CD4-positive, alpha-beta memory T cell (primary cell): ENCODE measurements around the gene LIN7C. TPM values are rescaled to one million over a fixed set of nuclear protein-coding genes. Genes with fewer than 3 reads are reported as not detected.

Experiments
- CTCF ChIA-PET: fragments of 350-600 bp; sonication (Branson Sonifier 250); formaldehyde crosslinking; loops from one replicate; lab custom pipeline; 2021; ENCODE audit warnings: inconsistent platforms; ENCODE audit not compliant: partially characterized antibody; lab: Charles Lee
- POLR2A ChIA-PET: fragments of 350-600 bp; sonication (Branson Sonifier 250); formaldehyde crosslinking; loops from one replicate; lab custom pipeline; 2021; ENCODE audit not compliant: partially characterized antibody; lab: Charles Lee
- DNase-seq, 5 donors: peaks; one replicate each; pipeline versions ENCODE4 v3.0.0 to v3.0.0-alpha.2; 2020 to 2022; ENCODE audit warnings: mixed read lengths in 1 of 5
- H3K27ac ChIP-seq: one replicate; pipeline ENCODE4 v1.7.0; 2013; ENCODE audit warnings: low read depth, low read length
- H3K27me3 ChIP-seq: 2 replicates; pipeline ENCODE4 v1.7.0; 2013; ENCODE audit warnings: mild to moderate bottlenecking, low read length, moderate library complexity; ENCODE audit not compliant: insufficient read depth
- H3K36me3 ChIP-seq: 2 replicates; pipeline ENCODE4 v1.7.0; 2013; ENCODE audit warnings: mild to moderate bottlenecking, low read length, moderate library complexity; ENCODE audit not compliant: insufficient read depth
- H3K4me1 ChIP-seq: 2 replicates; pipeline ENCODE4 v1.7.0; 2013; ENCODE audit warnings: mild to moderate bottlenecking, low read length, moderate library complexity; ENCODE audit not compliant: insufficient read depth
- H3K4me3 ChIP-seq, 2 donors: one replicate each; pipeline ENCODE4 v1.7.0; 2013; ENCODE audit warnings: low read length in 2 of 2, mild to moderate bottlenecking in 1 of 2
- H3K9me3 ChIP-seq, 2 donors: one replicate each; pipeline ENCODE4 v1.7.0; 2013; ENCODE audit warnings: low read length in 2 of 2, control low read depth in 1 of 2; ENCODE audit not compliant: control insufficient read depth in 1 of 2
- H3K27ac Mint-ChIP-seq, 7 donors: one replicate each; pipeline ENCODE4 v1.8.0; 2020 to 2021; ENCODE audit warnings: mixed read lengths in 7 of 7, mild to moderate bottlenecking in 6 of 7, inconsistent platforms in 3 of 7, moderate library complexity in 3 of 7
- H3K27me3 Mint-ChIP-seq, 2 donors: one replicate each; pipeline ENCODE4 v1.8.0; 2020 to 2021; ENCODE audit warnings: mixed read lengths in 2 of 2
- H3K36me3 Mint-ChIP-seq, 2 donors: one replicate each; pipeline ENCODE4 v1.8.0; 2020 to 2021; ENCODE audit warnings: mixed read lengths in 2 of 2, inconsistent platforms in 1 of 2, mild to moderate bottlenecking in 1 of 2
- H3K4me1 Mint-ChIP-seq, 4 donors: one replicate each; pipeline ENCODE4 v1.8.0; 2020 to 2021; ENCODE audit warnings: mixed read lengths in 4 of 4, mild to moderate bottlenecking in 1 of 4
- H3K4me3 Mint-ChIP-seq, 8 donors: one replicate each; pipeline ENCODE4 v1.8.0; 2020 to 2021; ENCODE audit warnings: mixed read lengths in 8 of 8, mild to moderate bottlenecking in 7 of 8, moderate library complexity in 6 of 8, inconsistent platforms in 3 of 8
- H3K9me3 Mint-ChIP-seq, 8 donors: one replicate each; pipeline ENCODE4 v1.8.0; 2020 to 2021; ENCODE audit warnings: mixed read lengths in 8 of 8, mild to moderate bottlenecking in 5 of 8, inconsistent platforms in 3 of 8, moderate library complexity in 1 of 8
- intact Hi-C: fragments of 100-400 bp; cut with micrococcal nuclease; formaldehyde crosslinking; loops from one replicate; pipeline ENCODE4 v1.15.1; 2023
- polyA plus RNA-seq, 2 donors: library from polyadenylated mRNA; unstranded; fragments of 300-500 nt; fragmentation: Illumina TruSeq; gene quantifications; one replicate each; pipeline ENCODE4 v1.2.3, GENCODE V29; 2021
- total RNA-seq, 2 experiments: library from RNA; stranded (reverse); gene quantifications; one replicate each; pipeline ENCODE4 v1.2.3, GENCODE V29; 2021

The LIN7C gene
- total and polyA plus RNA-seq, 4 experiments from 2014 or later = 16.4 to 31.8 (median 24.3) TPM

GRCh38 chr11:27482793-27483192, 23.8 kb downstream of the LIN7C start:
- peaks cover 0 to 4% (median under 1%) of the 10 kb centered on the region in 4 donors for H3K4me1 Mint-ChIP-seq
- no peaks in the 10 kb centered on the region for H3K27me3 Mint-ChIP-seq
- DNase-seq = no peak
- Histone ChIP-seq H3K4me3 (no peak overlapping the region), H3K36me3 (no peaks in the 10 kb centered on the region), H3K27ac (no peak overlapping the region), H3K27me3 (no peaks in the 10 kb centered on the region), H3K4me1 (no peaks in the 10 kb centered on the region), H3K9me3 (no peaks in the 10 kb centered on the region)
- H3K27ac Mint-ChIP-seq = no peak overlapping the region
- H3K9me3 Mint-ChIP-seq = no peaks in the 10 kb centered on the region
- ChIA-PET POLR2A (no interaction called here), CTCF (interaction anchor here (6.6 to 9.5 kb wide), 2 partner anchors 16 to 297 kb away, joined by 100 to 116 read pairs; no protein-coding TSS in a partner anchor)
- intact Hi-C loops = no loop called here
- H3K36me3 Mint-ChIP-seq = no peaks in the 10 kb centered on the region
- H3K4me3 Mint-ChIP-seq = peak overlapping the region in 1 of 8 donors; percentile 69

- no peak for DNase-seq
- Mint-ChIP-seq H3K27me3 (no peaks in the 10 kb centered on the region), H3K4me1 (peaks cover 0 to 4% (median under 1%) of the 10 kb centered on the region in 4 donors), H3K27ac (no peak overlapping the region), H3K9me3 (no peaks in the 10 kb centered on the region), H3K36me3 (no peaks in the 10 kb centered on the region), H3K4me3 (no peak overlapping the region)
- Histone ChIP-seq H3K4me1 (no peaks in the 10 kb centered on the region), H3K36me3 (no peaks in the 10 kb centered on the region), H3K4me3 (no peak overlapping the region), H3K9me3 (no peaks in the 10 kb centered on the region), H3K27ac (no peak overlapping the region), H3K27me3 (no peaks in the 10 kb centered on the region)
- POLR2A ChIA-PET = no interaction called here
- CTCF ChIA-PET = interaction anchor here (6.6 to 9.5 kb wide), 2 partner anchors 17 to 297 kb away, joined by 100 to 116 read pairs; no protein-coding TSS in a partner anchor
- intact Hi-C loops = no loop called here
Measured at GRCh38 chr11:27481992-27482391, 24.6 kb downstream of the LIN7C start.

- Mint-ChIP-seq H3K27me3 (no peaks in the 10 kb centered on the region), H3K36me3 (no peaks in the 10 kb centered on the region), H3K4me1 (peaks cover 2 to 7% (median 3%) of the 10 kb centered on the region in 4 donors), H3K27ac (no peak overlapping the region), H3K9me3 (no peaks in the 10 kb centered on the region), H3K4me3 (no peak overlapping the region)
- POLR2A ChIA-PET = no interaction called here
- Histone ChIP-seq H3K4me1 (peaks cover 6% of the 10 kb centered on the region), H3K27ac (no peak overlapping the region), H3K27me3 (no peaks in the 10 kb centered on the region), H3K36me3 (no peaks in the 10 kb centered on the region), H3K4me3 (no peak overlapping the region), H3K9me3 (no peaks in the 10 kb centered on the region)
- intact Hi-C loops = no loop called here
- no peak for DNase-seq
- CTCF ChIA-PET = no interaction called here
Measured at GRCh38 chr11:27477831-27478230, 28.7 kb downstream of the LIN7C start.

DNA sequence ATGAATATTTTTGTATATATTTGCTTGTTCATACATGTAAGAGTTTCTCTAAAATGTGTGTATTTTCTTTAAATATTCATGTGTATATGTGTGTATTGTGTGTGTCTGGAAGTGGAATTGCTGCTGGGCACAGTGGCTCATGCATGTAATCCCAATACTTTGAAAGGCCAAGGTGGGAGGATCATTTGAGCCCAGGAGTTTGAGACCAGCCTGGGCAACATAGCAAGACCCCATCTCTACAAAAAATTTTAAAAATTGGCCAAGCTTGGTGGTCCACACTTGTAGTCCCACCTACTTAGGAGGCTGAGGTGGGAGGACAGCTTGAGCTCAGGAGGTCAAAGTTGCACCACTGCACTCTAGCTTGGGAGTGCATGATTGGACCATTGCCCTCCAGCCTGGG, 29.3 kb downstream of the LIN7C start:
- ChIA-PET POLR2A (no interaction called here), CTCF (no interaction called here)
- no peak for DNase-seq
- peaks cover 0 to 3% of the 10 kb centered on the region in 2 donors for H3K36me3 Mint-ChIP-seq
- no peak overlapping the region for H3K27ac ChIP-seq
- H3K36me3 ChIP-seq = no peaks in the 10 kb centered on the region
- no peak overlapping the region for H3K4me3 ChIP-seq
- H3K27ac Mint-ChIP-seq = no peak overlapping the region
- H3K4me3 Mint-ChIP-seq = no peak overlapping the region
- H3K9me3 ChIP-seq = no peaks in the 10 kb centered on the region
- H3K27me3 ChIP-seq = no peaks in the 10 kb centered on the region
- intact Hi-C loops = no loop called here
- peaks cover 6% of the 10 kb centered on the region for H3K4me1 ChIP-seq
- H3K27me3 Mint-ChIP-seq = peaks cover 0 to 3% of the 10 kb centered on the region in 2 donors
- H3K4me1 Mint-ChIP-seq = peaks cover 4 to 11% (median 7%) of the 10 kb centered on the region in 4 donors
- no peaks in the 10 kb centered on the region for H3K9me3 Mint-ChIP-seq

DNA sequence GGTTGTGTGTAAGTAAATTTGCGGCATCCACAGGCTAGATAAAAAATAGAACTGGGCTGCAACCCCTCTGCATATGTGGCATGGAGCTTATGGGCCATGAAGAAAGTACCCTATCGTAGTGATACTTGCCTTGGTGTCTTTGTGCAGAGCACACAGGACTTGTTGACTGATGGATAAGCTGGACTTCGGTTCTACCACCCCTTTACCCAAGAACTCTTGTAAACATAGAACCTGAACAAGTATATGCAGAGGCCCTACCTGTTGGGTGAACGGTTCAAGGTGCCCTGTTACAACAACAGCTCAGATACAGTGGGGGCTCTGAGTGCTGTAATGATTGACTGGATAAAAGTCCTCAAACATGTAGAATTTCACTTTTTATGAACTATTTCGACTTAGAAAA, 30.9 kb downstream of the LIN7C start:
- DNase-seq = no peak
- no peaks in the 10 kb centered on the region for H3K36me3 ChIP-seq
- no peak overlapping the region for H3K4me3 ChIP-seq
- Mint-ChIP-seq H3K4me1 (peaks cover 11 to 20% (median 14%) of the 10 kb centered on the region in 4 donors), H3K36me3 (peaks cover 0 to 3% of the 10 kb centered on the region in 2 donors), H3K4me3 (no peak overlapping the region), H3K27ac (no peak overlapping the region), H3K9me3 (no peaks in the 10 kb centered on the region), H3K27me3 (peaks cover 0 to 3% of the 10 kb centered on the region in 2 donors)
- ChIA-PET POLR2A (no interaction called here), CTCF (interaction anchor here (1.2 to 1.8 kb wide), 4 partner anchors 10 to 292 kb away, joined by 3 to 12 read pairs (median 4); no protein-coding TSS in a partner anchor)
- intact Hi-C loops = no loop called here
- H3K4me1 ChIP-seq = peaks cover 13% of the 10 kb centered on the region
- no peaks in the 10 kb centered on the region for H3K27me3 ChIP-seq
- no peaks in the 10 kb centered on the region for H3K9me3 ChIP-seq
- H3K27ac ChIP-seq = no peak overlapping the region

GRCh38 chr11:27473017-27473406, 33.6 kb downstream of the LIN7C start:
- H3K9me3 ChIP-seq = no peaks in the 10 kb centered on the region
- intact Hi-C loops = no loop called here
- H3K4me3 ChIP-seq = peak overlapping the region in 1 of 2 donors; percentile 65
- H3K4me1 ChIP-seq = peaks cover 13% of the 10 kb centered on the region
- CTCF ChIA-PET = interaction anchor here (0.9 to 3.7 kb wide), 4 partner anchors 11 to 27 kb away, joined by 3 to 10 read pairs (median 6); no protein-coding TSS in a partner anchor
- H3K27ac ChIP-seq = no peak overlapping the region
- H3K27me3 ChIP-seq = no peaks in the 10 kb centered on the region
- H3K27ac Mint-ChIP-seq = peak overlapping the region in 4 of 7 donors; percentile 52 to 93 (median 72)
- peaks cover 11 to 27% (median 18%) of the 10 kb centered on the region in 4 donors for H3K4me1 Mint-ChIP-seq
- no peaks in the 10 kb centered on the region for H3K9me3 Mint-ChIP-seq
- H3K36me3 Mint-ChIP-seq = peaks cover 0 to 3% of the 10 kb centered on the region in 2 donors
- POLR2A ChIA-PET = interaction anchor here (0.8 to 1.4 kb wide), 2 partner anchors 12 to 32 kb away, joined by 3 read pairs; no protein-coding TSS in a partner anchor
- no peak for DNase-seq
- H3K36me3 ChIP-seq = no peaks in the 10 kb centered on the region
- H3K4me3 Mint-ChIP-seq = peak overlapping the region; percentile 72 to 99 (median 95)
- peaks cover 3 to 12% of the 10 kb centered on the region in 2 donors for H3K27me3 Mint-ChIP-seq

GRCh38 chr11:27472398-27473016, 34.1 kb downstream of the LIN7C start, which contains the start of gene LGR4:
Gene LGR4 (minus strand): TSS chr11:27472790. CDS start chr11:27472302, 488 bp downstream.
- H3K4me3 Mint-ChIP-seq = peak within 1 kb of the TSS; percentile 94 to 99 (median 95)
- no peaks in the 10 kb centered on the region for H3K9me3 Mint-ChIP-seq
- peaks cover 0 to 3% of the 10 kb centered on the region in 2 donors for H3K36me3 Mint-ChIP-seq
- H3K27ac Mint-ChIP-seq = peak within 1 kb of the TSS; percentile 1 to 93 (median 81)
- H3K9me3 ChIP-seq = no peaks in the 10 kb centered on the region
- H3K4me1 ChIP-seq = peaks cover 13% of the 10 kb centered on the region
- no peaks in the 10 kb centered on the region for H3K27me3 ChIP-seq
- DNase-seq = peak; percentile 68 to 81 (median 70)
- intact Hi-C loops = loop anchor here (1.0 kb wide), 1 partner anchor 34 kb away; the partner anchor contains the start of gene LIN7C
- POLR2A ChIA-PET = interaction anchor here (0.8 to 1.4 kb wide), 2 partner anchors 13 to 32 kb away, joined by 3 read pairs; no protein-coding TSS in a partner anchor
- H3K27ac ChIP-seq = no peak within 1 kb of the TSS
- CTCF ChIA-PET = interaction anchor here (0.9 to 3.7 kb wide), 4 partner anchors 11 to 27 kb away, joined by 3 to 10 read pairs (median 6); no protein-coding TSS in a partner anchor
- H3K36me3 ChIP-seq = no peaks in the 10 kb centered on the region
- H3K4me1 Mint-ChIP-seq = peaks cover 11 to 27% (median 18%) of the 10 kb centered on the region in 4 donors
- peaks cover 3 to 12% of the 10 kb centered on the region in 2 donors for H3K27me3 Mint-ChIP-seq
- H3K4me3 ChIP-seq = peak within 1 kb of the TSS; percentile 27 to 65
